Measurements from ENCODE around the gene FASN.

FASN gene

DNA sequence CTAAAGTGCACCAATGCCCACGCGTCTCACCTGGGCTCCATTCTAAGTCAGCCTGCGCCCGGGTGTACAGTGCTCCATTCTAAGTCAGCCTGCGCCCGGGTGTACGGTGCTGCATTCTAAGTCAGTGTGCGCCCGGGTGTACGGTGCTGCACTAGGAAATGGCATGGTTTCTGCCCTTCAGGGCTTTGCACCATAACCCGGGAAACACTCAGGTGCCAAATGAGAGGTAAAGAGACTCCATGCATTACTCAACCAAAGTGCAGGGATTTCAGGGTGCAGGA is 29.2 kb upstream of the FASN start:
- no peak overlapping the region for H3K9ac ChIP-seq (ENCODE audit: low read depth, low read length)
- H3K36me3 ChIP-seq (ENCODE audit: control insufficient read depth, insufficient read depth, low read length) = peaks cover 5% of the 10 kb centered on the region
- no peak overlapping the region for H3K4me3 ChIP-seq (ENCODE audit: low read depth, low read length)
- no peaks in the 10 kb centered on the region for H3K27me3 ChIP-seq (ENCODE audit: control insufficient read depth, insufficient read depth, low read length)
- H3K9me3 ChIP-seq (ENCODE audit: control insufficient read depth, insufficient read depth, low read length) = no peaks in the 10 kb centered on the region
- no peaks in the 10 kb centered on the region for H3K4me1 ChIP-seq (ENCODE audit: control insufficient read depth, insufficient read depth, low read length)

DNA sequence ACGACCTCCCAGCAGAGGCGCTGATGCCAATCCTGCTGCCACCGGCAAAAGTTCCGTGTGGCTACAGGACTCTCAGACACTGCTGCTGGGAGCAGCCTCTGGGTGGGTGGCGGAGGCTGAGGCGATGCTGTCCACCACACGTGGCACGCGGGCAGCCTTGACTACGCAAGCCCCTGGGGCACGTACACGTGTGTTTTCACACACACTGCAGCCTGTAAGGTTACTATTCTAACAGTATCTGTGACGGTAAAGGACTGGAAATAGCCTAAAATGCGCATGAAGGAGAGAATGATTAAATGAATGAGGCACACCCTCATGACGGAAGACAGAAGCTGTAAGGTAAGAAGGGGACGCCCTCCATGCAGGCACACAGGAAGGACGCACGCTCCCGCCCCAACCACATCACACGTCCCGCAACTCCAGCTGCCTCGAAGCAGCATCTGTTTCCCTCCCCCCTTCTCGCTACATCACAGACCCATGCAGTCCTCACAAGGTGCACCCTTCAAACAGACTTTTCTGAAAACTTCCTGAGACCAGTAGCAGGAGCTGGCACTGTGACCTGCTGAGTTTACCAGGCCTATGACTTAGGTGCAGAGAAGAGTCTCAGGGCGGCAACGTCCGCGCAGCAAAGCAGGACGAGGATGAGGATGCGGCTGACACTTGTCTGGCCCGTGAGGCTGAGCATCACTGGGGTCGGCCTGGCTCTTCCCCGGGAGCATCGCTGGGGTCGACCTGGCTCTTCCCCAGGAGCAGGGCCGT is 28.7 kb upstream of the FASN start:
- peak overlapping the region; percentile 13 for H3K9ac ChIP-seq (ENCODE audit: low read depth, low read length)
- H3K4me1 ChIP-seq (ENCODE audit: control insufficient read depth, insufficient read depth, low read length) = no peaks in the 10 kb centered on the region
- no peaks in the 10 kb centered on the region for H3K27me3 ChIP-seq (ENCODE audit: control insufficient read depth, insufficient read depth, low read length)
- H3K4me3 ChIP-seq (ENCODE audit: low read depth, low read length) = no peak overlapping the region
- peaks cover 5% of the 10 kb centered on the region for H3K36me3 ChIP-seq (ENCODE audit: control insufficient read depth, insufficient read depth, low read length)
- no peaks in the 10 kb centered on the region for H3K9me3 ChIP-seq (ENCODE audit: control insufficient read depth, insufficient read depth, low read length)

- no peaks in the 10 kb centered on the region for H3K4me1 ChIP-seq (ENCODE audit: control insufficient read depth, insufficient read depth, low read length)
- no peak overlapping the region for H3K9ac ChIP-seq (ENCODE audit: low read depth, low read length)
- H3K27me3 ChIP-seq (ENCODE audit: control insufficient read depth, insufficient read depth, low read length) = no peaks in the 10 kb centered on the region
- H3K36me3 ChIP-seq (ENCODE audit: control insufficient read depth, insufficient read depth, low read length) = peaks cover 5% of the 10 kb centered on the region
- H3K9me3 ChIP-seq (ENCODE audit: control insufficient read depth, insufficient read depth, low read length) = no peaks in the 10 kb centered on the region
- no peak overlapping the region for H3K4me3 ChIP-seq (ENCODE audit: low read depth, low read length)
Observed at GRCh38 chr17:82124101-82124500, 26.1 kb upstream of the FASN start.

DNA sequence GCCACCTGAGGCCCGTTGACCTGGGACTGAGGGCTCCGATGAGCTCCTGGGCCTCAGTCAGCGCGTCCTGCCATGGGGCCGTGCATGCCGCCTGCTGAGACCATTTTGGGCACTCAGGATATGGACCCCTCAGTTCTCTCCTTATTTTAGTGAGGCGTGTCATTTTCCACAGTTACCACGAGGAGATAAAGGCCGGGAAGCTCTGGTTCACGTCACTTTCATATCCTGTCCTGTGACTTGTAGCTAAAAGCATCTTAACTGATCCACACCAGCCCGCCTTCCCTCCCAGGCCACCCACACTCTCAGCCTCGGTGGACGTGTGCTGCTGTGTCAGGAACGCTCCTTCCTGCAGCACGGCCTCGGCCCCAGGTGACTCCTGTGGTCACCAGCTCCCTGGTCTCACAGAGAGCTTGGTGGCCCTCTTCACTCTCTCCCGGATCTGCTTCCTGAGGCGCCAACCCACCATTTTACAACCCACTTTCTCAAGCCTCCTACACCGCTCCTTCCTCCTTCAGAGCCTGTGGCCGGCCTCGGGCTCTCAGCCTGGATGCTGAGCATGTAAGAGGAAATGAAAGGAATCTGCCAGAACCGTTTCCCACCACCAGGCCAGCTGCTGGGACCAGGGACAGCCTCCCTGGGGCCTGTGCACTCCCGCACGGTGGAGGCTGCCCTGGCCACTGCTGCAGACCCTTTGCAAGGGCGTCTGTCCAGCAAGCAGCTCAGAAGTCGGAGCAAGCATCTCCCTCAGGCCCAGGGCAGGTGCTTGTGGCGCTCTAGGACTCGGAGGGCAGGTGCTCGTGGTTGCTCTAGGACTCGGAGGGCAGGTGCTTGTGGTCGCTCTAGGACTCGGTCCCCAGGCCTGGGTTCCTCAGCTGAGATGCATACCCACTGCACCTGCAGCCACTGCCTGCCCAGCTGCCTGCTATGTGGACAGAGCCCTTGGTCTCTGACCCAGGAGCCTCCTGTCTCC is 23.9 kb upstream of the FASN start:
- peaks cover 2% of the 10 kb centered on the region for H3K4me1 ChIP-seq (ENCODE audit: control insufficient read depth, insufficient read depth, low read length)
- no peak overlapping the region for H3K4me3 ChIP-seq (ENCODE audit: low read depth, low read length)
- H3K27me3 ChIP-seq (ENCODE audit: control insufficient read depth, insufficient read depth, low read length) = no peaks in the 10 kb centered on the region
- no peaks in the 10 kb centered on the region for H3K9me3 ChIP-seq (ENCODE audit: control insufficient read depth, insufficient read depth, low read length)
- H3K9ac ChIP-seq (ENCODE audit: low read depth, low read length) = no peak overlapping the region
- peaks cover 5% of the 10 kb centered on the region for H3K36me3 ChIP-seq (ENCODE audit: control insufficient read depth, insufficient read depth, low read length)

GRCh38 chr17:82121246-82121645 is 23.2 kb upstream of the FASN start:
- H3K4me3 ChIP-seq (ENCODE audit: low read depth, low read length) = no peak overlapping the region
- H3K36me3 ChIP-seq (ENCODE audit: control insufficient read depth, insufficient read depth, low read length) = no peaks in the 10 kb centered on the region
- no peaks in the 10 kb centered on the region for H3K27me3 ChIP-seq (ENCODE audit: control insufficient read depth, insufficient read depth, low read length)
- H3K4me1 ChIP-seq (ENCODE audit: control insufficient read depth, insufficient read depth, low read length) = peaks cover 2% of the 10 kb centered on the region
- H3K9ac ChIP-seq (ENCODE audit: low read depth, low read length) = no peak overlapping the region
- no peaks in the 10 kb centered on the region for H3K9me3 ChIP-seq (ENCODE audit: control insufficient read depth, insufficient read depth, low read length)

- peaks cover 2% of the 10 kb centered on the region for H3K4me1 ChIP-seq (ENCODE audit: control insufficient read depth, insufficient read depth, low read length)
- H3K9me3 ChIP-seq (ENCODE audit: control insufficient read depth, insufficient read depth, low read length) = no peaks in the 10 kb centered on the region
- no peaks in the 10 kb centered on the region for H3K27me3 ChIP-seq (ENCODE audit: control insufficient read depth, insufficient read depth, low read length)
- H3K36me3 ChIP-seq (ENCODE audit: control insufficient read depth, insufficient read depth, low read length) = no peaks in the 10 kb centered on the region
- H3K9ac ChIP-seq (ENCODE audit: low read depth, low read length) = no peak overlapping the region
- H3K4me3 ChIP-seq (ENCODE audit: low read depth, low read length) = no peak overlapping the region
Observed at GRCh38 chr17:82120148-82120547, 22.1 kb upstream of the FASN start.

- H3K4me3 ChIP-seq (ENCODE audit: low read depth, low read length) = no peak overlapping the region
- no peaks in the 10 kb centered on the region for H3K9me3 ChIP-seq (ENCODE audit: control insufficient read depth, insufficient read depth, low read length)
- H3K4me1 ChIP-seq (ENCODE audit: control insufficient read depth, insufficient read depth, low read length) = peaks cover 2% of the 10 kb centered on the region
- no peak overlapping the region for H3K9ac ChIP-seq (ENCODE audit: low read depth, low read length)
- H3K27me3 ChIP-seq (ENCODE audit: control insufficient read depth, insufficient read depth, low read length) = no peaks in the 10 kb centered on the region
- H3K36me3 ChIP-seq (ENCODE audit: control insufficient read depth, insufficient read depth, low read length) = no peaks in the 10 kb centered on the region
Observed at GRCh38 chr17:82118815-82119380, 20.9 kb upstream of the FASN start.

- no peaks in the 10 kb centered on the region for H3K36me3 ChIP-seq (ENCODE audit: control insufficient read depth, insufficient read depth, low read length)
- no peak overlapping the region for H3K4me3 ChIP-seq (ENCODE audit: low read depth, low read length)
Observed at GRCh38 chr17:82118168-82118814, 20.3 kb upstream of the FASN start.

DNA sequence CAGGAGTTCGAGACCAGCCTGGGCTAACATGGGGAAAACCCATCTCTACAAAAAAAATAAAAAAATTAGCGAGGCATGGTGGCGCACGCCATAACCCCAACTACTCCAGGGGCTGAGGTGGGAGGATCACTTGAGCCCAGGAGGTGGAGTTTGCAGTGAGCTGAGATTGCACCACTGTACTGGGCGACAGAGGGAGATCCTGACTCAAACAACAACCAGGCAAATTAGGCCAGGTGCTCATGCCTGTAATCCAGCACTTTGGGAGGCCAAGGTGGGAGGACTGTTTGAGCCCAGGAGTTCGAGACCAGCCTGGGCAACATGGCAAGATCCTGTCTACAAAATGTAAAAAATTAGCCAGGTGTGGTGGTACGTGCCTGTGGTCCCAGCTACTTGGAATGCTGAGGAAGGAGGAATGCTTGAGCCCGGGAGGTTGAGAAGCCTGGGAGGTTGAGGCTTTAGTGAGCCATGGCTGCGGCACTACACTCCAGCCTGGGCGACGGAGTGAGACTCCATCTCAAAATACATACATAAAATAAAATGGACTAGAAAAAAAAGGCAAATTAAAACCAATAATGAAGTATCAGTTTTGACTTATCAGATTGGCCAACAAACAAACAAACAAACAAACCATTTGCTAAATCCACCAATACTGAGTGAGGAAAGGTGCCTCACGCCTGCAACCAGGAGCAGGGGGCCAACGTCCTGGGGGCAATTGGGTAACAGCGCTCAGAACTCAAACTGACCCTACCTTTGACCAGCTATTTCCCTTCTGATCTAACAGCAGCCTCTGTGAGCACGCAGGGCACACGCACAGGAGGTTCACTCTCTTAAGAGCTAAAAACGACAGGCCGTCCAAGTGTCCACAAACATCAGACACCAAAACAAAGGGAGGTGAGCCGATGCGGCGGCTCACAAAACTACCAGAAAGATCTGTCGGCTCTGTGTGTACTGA is 19.4 kb upstream of the FASN start:
- Histone ChIP-seq H3K36me3 (ENCODE audit: control insufficient read depth, insufficient read depth, low read length) (no peaks in the 10 kb centered on the region), H3K9ac (ENCODE audit: low read depth, low read length) (no peak overlapping the region), H3K4me1 (ENCODE audit: control insufficient read depth, insufficient read depth, low read length) (peaks cover 2% of the 10 kb centered on the region), H3K9me3 (ENCODE audit: control insufficient read depth, insufficient read depth, low read length) (no peaks in the 10 kb centered on the region), H3K27me3 (ENCODE audit: control insufficient read depth, insufficient read depth, low read length) (no peaks in the 10 kb centered on the region), H3K4me3 (ENCODE audit: low read depth, low read length) (no peak overlapping the region)

More at GRCh38 chr17:82118168-82118814, 20.3 kb upstream of the FASN start:
- Histone ChIP-seq H3K27me3 (ENCODE audit: control insufficient read depth, insufficient read depth, low read length) (no peaks in the 10 kb centered on the region), H3K9me3 (ENCODE audit: control insufficient read depth, insufficient read depth, low read length) (no peaks in the 10 kb centered on the region), H3K9ac (ENCODE audit: low read depth, low read length) (no peak overlapping the region), H3K4me1 (ENCODE audit: control insufficient read depth, insufficient read depth, low read length) (peaks cover 2% of the 10 kb centered on the region)

DNA sequence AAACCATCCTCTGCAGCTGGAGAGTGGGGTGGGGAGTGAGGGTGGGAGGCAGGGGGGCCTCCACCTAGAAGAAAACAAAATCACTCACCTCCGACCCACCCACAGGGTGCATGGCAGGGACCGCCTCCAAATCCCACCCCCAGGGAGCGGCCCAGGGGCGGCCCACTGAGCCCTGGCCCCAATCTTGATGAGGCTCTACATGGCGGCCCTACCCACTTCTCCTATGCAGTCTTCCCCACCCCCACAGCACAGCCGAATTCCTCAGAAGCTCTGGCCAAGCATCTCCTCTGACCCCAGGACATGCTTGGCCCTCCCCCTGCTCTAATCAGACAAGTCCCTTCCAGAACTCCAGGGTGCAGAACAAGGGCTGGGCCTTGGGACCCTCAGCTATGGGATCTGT is 18.2 kb upstream of the FASN start:
- no peak overlapping the region for H3K9ac ChIP-seq (ENCODE audit: low read depth, low read length)
- H3K27me3 ChIP-seq (ENCODE audit: control insufficient read depth, insufficient read depth, low read length) = no peaks in the 10 kb centered on the region
- no peaks in the 10 kb centered on the region for H3K36me3 ChIP-seq (ENCODE audit: control insufficient read depth, insufficient read depth, low read length)
- no peaks in the 10 kb centered on the region for H3K9me3 ChIP-seq (ENCODE audit: control insufficient read depth, insufficient read depth, low read length)
- no peak overlapping the region for H3K4me3 ChIP-seq (ENCODE audit: low read depth, low read length)
- peaks cover 2% of the 10 kb centered on the region for H3K4me1 ChIP-seq (ENCODE audit: control insufficient read depth, insufficient read depth, low read length)

DNA sequence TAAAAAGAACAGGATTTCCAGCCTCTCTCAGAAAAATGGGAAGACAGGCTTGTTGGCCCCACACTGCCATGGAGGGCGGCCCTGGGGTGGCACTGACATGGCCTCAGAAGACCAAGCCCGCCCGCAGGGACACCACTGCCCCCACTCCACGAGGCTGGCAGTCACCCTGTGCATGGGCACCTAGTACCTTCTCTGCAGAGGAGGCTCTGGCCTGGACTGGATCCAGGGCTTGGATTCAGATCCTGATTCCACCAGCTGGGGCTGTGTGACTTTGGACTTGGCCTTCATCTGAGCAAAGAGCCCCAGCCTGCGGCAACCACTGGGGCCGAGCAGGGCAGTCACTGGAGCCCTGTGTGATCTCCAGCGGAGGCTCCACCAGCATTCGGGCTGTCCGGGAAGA is 16.8 kb upstream of the FASN start:
- H3K4me1 ChIP-seq (ENCODE audit: control insufficient read depth, insufficient read depth, low read length) = peaks cover 2% of the 10 kb centered on the region
- H3K36me3 ChIP-seq (ENCODE audit: control insufficient read depth, insufficient read depth, low read length) = no peaks in the 10 kb centered on the region
- H3K9ac ChIP-seq (ENCODE audit: low read depth, low read length) = no peak overlapping the region
- no peak overlapping the region for H3K4me3 ChIP-seq (ENCODE audit: low read depth, low read length)
- H3K27me3 ChIP-seq (ENCODE audit: control insufficient read depth, insufficient read depth, low read length) = no peaks in the 10 kb centered on the region
- H3K9me3 ChIP-seq (ENCODE audit: control insufficient read depth, insufficient read depth, low read length) = no peaks in the 10 kb centered on the region
